ENCODE measurements around the gene WASL. TPM values are rescaled to one million over a fixed set of nuclear protein-coding genes. Genes with fewer than 3 reads are reported as not detected.

WASL gene
- total RNA-seq, 3 donors from 2014 or later = 4.7 to 5.4 (median 5.3) TPM

GRCh38 chr7:123660514-123661354, 88.1 kb downstream of the WASL start:
- Mint-ChIP-seq H3K36me3 (ENCODE audit: insufficient read depth) (no peaks in the 10 kb centered on the region), H3K4me1 (ENCODE audit: low read depth) (no peaks in the 10 kb centered on the region), H3K9me3 (no peaks in the 10 kb centered on the region), H3K27me3 (ENCODE audit: low read depth) (peaks cover 17% of the 10 kb centered on the region), H3K4me3 (no peak overlapping the region)
- DNase-seq (no peak), ATAC-seq (no peak)

- no peak overlapping the region for H3K4me3 Mint-ChIP-seq
- no peak for ATAC-seq
- H3K4me1 Mint-ChIP-seq (ENCODE audit: low read depth) = no peaks in the 10 kb centered on the region
- no peak for DNase-seq
- H3K27me3 Mint-ChIP-seq (ENCODE audit: low read depth) = peaks cover 10% of the 10 kb centered on the region
- H3K36me3 Mint-ChIP-seq (ENCODE audit: insufficient read depth) = no peaks in the 10 kb centered on the region
- no peaks in the 10 kb centered on the region for H3K9me3 Mint-ChIP-seq
Measured at GRCh38 chr7:123658023-123658422, 90.8 kb downstream of the WASL start.

DNA sequence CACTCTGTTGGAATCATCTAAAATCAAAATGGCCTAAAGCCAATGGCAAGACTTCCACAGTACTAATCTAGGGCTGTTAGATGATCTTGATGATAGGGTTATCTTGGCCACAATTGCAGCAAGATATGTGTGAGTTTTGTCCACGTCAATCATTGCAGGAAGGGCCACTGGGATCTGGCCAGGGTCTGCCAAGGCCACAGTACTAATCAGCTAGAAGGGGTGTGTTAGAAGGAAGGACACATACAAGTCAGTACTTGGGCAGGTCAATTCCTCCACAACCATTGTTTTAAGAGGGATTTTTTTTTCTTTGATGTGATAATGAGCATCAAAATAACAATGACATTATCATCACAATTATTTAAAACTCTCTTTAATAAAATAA, 91.5 kb downstream of the WASL start:
- no peak overlapping the region for H3K4me3 Mint-ChIP-seq
- H3K36me3 Mint-ChIP-seq (ENCODE audit: insufficient read depth) = no peaks in the 10 kb centered on the region
- DNase-seq (no peak), ATAC-seq (no peak)
- H3K27me3 Mint-ChIP-seq (ENCODE audit: low read depth) = peaks cover 5% of the 10 kb centered on the region
- H3K4me1 Mint-ChIP-seq (ENCODE audit: low read depth) = no peaks in the 10 kb centered on the region
- H3K9me3 Mint-ChIP-seq = no peaks in the 10 kb centered on the region

- H3K4me3 Mint-ChIP-seq = no peak overlapping the region
- no peaks in the 10 kb centered on the region for H3K9me3 Mint-ChIP-seq
- DNase-seq = no peak
- peaks cover 5% of the 10 kb centered on the region for H3K27me3 Mint-ChIP-seq (ENCODE audit: low read depth)
- H3K36me3 Mint-ChIP-seq (ENCODE audit: insufficient read depth) = no peaks in the 10 kb centered on the region
- H3K4me1 Mint-ChIP-seq (ENCODE audit: low read depth) = no peaks in the 10 kb centered on the region
- ATAC-seq = no peak
Measured at GRCh38 chr7:123656544-123657303, 92.1 kb downstream of the WASL start.

DNA sequence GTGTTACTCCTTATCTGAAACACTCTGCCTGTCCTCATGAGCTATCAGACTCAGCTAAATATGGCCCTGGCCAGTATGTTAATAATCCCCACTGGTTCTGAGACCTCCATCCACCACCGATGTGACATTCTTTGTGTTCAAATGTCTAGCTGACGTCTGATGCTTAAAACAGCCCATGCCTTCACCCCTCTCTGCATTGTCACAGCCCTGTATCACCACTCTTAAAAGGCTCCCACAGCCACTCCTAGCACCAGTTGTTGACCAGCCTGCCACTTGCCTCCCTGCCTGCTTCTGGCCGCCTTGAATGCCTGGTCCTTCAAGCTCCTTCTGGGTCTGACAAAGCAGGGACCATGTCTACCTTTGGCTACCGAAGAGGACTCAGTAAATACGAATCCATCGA, 93.2 kb downstream of the WASL start, which contains the start of gene LMOD2:
LMOD2 (plus strand) TSS at position 253 of the 400 bp plus-strand sequence; CDS start at position 351, 98 bp downstream.
- ATAC-seq = no peak
- no peak for DNase-seq
- Mint-ChIP-seq H3K9me3 (no peaks in the 10 kb centered on the region), H3K4me3 (no peak within 1 kb of the TSS), H3K36me3 (ENCODE audit: insufficient read depth) (no peaks in the 10 kb centered on the region), H3K27me3 (ENCODE audit: low read depth) (peaks cover 8% of the 10 kb centered on the region), H3K4me1 (ENCODE audit: low read depth) (no peaks in the 10 kb centered on the region)

GRCh38 chr7:123653162-123653561, 95.6 kb downstream of the WASL start:
- Mint-ChIP-seq H3K36me3 (ENCODE audit: insufficient read depth) (no peaks in the 10 kb centered on the region), H3K27me3 (ENCODE audit: low read depth) (peaks cover 8% of the 10 kb centered on the region), H3K4me3 (no peak overlapping the region), H3K9me3 (no peaks in the 10 kb centered on the region), H3K4me1 (ENCODE audit: low read depth) (no peaks in the 10 kb centered on the region)
- ATAC-seq (no peak), DNase-seq (no peak)

DNA sequence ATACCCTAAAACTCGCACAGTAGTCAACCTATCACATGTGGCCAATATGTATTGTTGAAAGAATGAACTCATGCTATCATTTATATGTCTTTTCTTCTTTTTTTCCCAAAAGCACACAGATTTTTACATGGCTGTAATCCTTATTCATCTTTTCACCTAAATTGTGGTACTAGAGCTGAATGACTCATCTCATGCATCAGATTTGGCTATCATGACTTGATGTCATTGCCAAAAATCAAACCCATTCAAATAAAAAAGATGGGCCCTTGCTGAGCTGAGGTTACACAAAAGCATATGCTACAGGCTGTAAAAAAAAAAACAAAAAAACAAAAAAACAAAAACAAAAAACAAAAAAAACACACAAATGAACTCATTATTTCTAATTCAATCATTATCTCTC, 96.4 kb downstream of the WASL start:
- DNase-seq (no peak), ATAC-seq (no peak)
- Mint-ChIP-seq H3K9me3 (no peaks in the 10 kb centered on the region), H3K4me1 (ENCODE audit: low read depth) (no peaks in the 10 kb centered on the region), H3K27me3 (ENCODE audit: low read depth) (peaks cover 12% of the 10 kb centered on the region), H3K36me3 (ENCODE audit: insufficient read depth) (no peaks in the 10 kb centered on the region), H3K4me3 (no peak overlapping the region)

- Mint-ChIP-seq H3K36me3 (ENCODE audit: insufficient read depth) (no peaks in the 10 kb centered on the region), H3K27me3 (ENCODE audit: low read depth) (peaks cover 17% of the 10 kb centered on the region), H3K4me3 (no peak overlapping the region), H3K9me3 (no peaks in the 10 kb centered on the region), H3K4me1 (ENCODE audit: low read depth) (no peaks in the 10 kb centered on the region)
- DNase-seq = no peak
- no peak for ATAC-seq
Measured at GRCh38 chr7:123650595-123650994, 98.2 kb downstream of the WASL start.

- ATAC-seq = no peak
- H3K36me3 Mint-ChIP-seq (ENCODE audit: insufficient read depth) = no peaks in the 10 kb centered on the region
- no peak overlapping the region for H3K4me3 Mint-ChIP-seq
- H3K9me3 Mint-ChIP-seq = no peaks in the 10 kb centered on the region
- H3K4me1 Mint-ChIP-seq (ENCODE audit: low read depth) = no peaks in the 10 kb centered on the region
- peaks cover 21% of the 10 kb centered on the region for H3K27me3 Mint-ChIP-seq (ENCODE audit: low read depth)
- DNase-seq = no peak
Measured at GRCh38 chr7:123649964-123650363, 98.8 kb downstream of the WASL start.

DNA sequence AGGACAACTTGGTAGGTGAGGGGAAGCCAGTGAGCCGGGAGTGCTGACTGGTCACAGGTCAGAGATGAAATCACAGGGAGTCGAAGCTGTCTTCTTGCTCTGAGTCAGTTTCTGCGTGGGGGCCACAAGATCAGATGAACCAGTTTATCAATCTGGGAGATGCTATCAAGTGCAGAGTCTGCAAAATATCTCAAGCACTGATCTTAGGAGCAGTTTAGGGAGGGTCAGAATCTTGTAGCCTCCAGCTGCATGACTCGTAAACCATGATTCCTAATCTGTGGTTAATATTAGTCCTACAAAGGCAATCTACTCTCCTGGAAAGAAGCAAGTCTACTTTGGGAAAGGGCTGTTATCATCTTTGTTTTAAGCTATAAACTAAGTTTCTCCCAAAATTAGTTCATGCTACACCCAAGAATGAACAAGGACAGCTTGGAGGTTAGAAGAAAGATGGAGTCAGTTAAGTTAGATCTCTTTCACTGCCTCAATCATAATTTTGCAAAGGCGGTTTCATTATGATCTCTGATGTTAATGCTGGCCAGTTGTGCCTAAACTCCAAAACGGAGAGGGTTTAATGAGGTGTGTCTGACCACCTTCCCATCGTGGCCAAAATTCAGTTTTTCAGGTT, 101.6 kb downstream of the WASL start:
- H3K36me3 Mint-ChIP-seq (ENCODE audit: insufficient read depth) = no peaks in the 10 kb centered on the region
- H3K27me3 Mint-ChIP-seq (ENCODE audit: low read depth) = peaks cover 28% of the 10 kb centered on the region
- no peak overlapping the region for H3K4me3 Mint-ChIP-seq
- ATAC-seq (no peak), DNase-seq (no peak)
- H3K9me3 Mint-ChIP-seq = no peaks in the 10 kb centered on the region
- H3K4me1 Mint-ChIP-seq (ENCODE audit: low read depth) = no peaks in the 10 kb centered on the region

- Mint-ChIP-seq H3K27me3 (ENCODE audit: low read depth) (peaks cover 31% of the 10 kb centered on the region), H3K36me3 (ENCODE audit: insufficient read depth) (no peaks in the 10 kb centered on the region), H3K9me3 (no peaks in the 10 kb centered on the region), H3K4me1 (ENCODE audit: low read depth) (no peaks in the 10 kb centered on the region), H3K4me3 (no peak overlapping the region)
- ATAC-seq (no peak), DNase-seq (no peak)
Measured at GRCh38 chr7:123645516-123645915, 103.3 kb downstream of the WASL start.

GRCh38 chr7:123643495-123644441, 105.0 kb downstream of the WASL start:
- H3K9me3 Mint-ChIP-seq = no peaks in the 10 kb centered on the region
- H3K36me3 Mint-ChIP-seq (ENCODE audit: insufficient read depth) = no peaks in the 10 kb centered on the region
- H3K27me3 Mint-ChIP-seq (ENCODE audit: low read depth) = peaks cover 31% of the 10 kb centered on the region
- H3K4me1 Mint-ChIP-seq (ENCODE audit: low read depth) = no peaks in the 10 kb centered on the region
- ATAC-seq (no peak), DNase-seq (no peak)
- no peak overlapping the region for H3K4me3 Mint-ChIP-seq

GRCh38 chr7:123641901-123642300, 106.9 kb downstream of the WASL start:
- Mint-ChIP-seq H3K4me1 (ENCODE audit: low read depth) (no peaks in the 10 kb centered on the region), H3K9me3 (no peaks in the 10 kb centered on the region), H3K36me3 (ENCODE audit: insufficient read depth) (no peaks in the 10 kb centered on the region), H3K27me3 (ENCODE audit: low read depth) (peaks cover 32% of the 10 kb centered on the region), H3K4me3 (no peak overlapping the region)
- DNase-seq = no peak
- no peak for ATAC-seq

GRCh38 chr7:123640583-123640982, 108.2 kb downstream of the WASL start:
- DNase-seq = no peak
- Mint-ChIP-seq H3K4me1 (ENCODE audit: low read depth) (no peaks in the 10 kb centered on the region), H3K36me3 (ENCODE audit: insufficient read depth) (no peaks in the 10 kb centered on the region), H3K4me3 (no peak overlapping the region), H3K27me3 (ENCODE audit: low read depth) (peaks cover 31% of the 10 kb centered on the region), H3K9me3 (no peaks in the 10 kb centered on the region)
- ATAC-seq = no peak

Measured in activated T-cell treated with anti-CD3 and anti-CD28 coated beads, Interleukin-2, amount 50 U/mL, for 4 hours (primary cell).